WTC11 (cell line): ENCODE measurements around the gene POU2F1. TPM values are rescaled to one million over a fixed set of nuclear protein-coding genes. Genes with fewer than 3 reads are reported as not detected.

Experiments used
- ATAC-seq: fragments of 200-7000 bp; cut with Tn5 transposase; 2 replicates; pipeline ENCODE4 v1.10.0; 2021; ENCODE audit warnings: mild to moderate bottlenecking, moderate library complexity
- CTCF ChIA-PET: fragments of 300-600 bp; sonication (Branson Sonifier 250); formaldehyde crosslinking; loops from one replicate; lab custom pipeline; 2021; ENCODE audit warnings: antibody characterized with exemption; lab: Charles Lee
- POLR2A ChIA-PET: fragments of 350-600 bp; sonication (Branson Sonifier 250); formaldehyde crosslinking; loops from one replicate; lab custom pipeline; 2021; ENCODE audit warnings: antibody characterized with exemption; lab: Charles Lee
- DNase-seq: peaks from one replicate; pipeline ENCODE4 v3.0.0; 2021; ENCODE audit warnings: low spot score
- H3K27ac Mint-ChIP-seq: 2 replicates; pipeline ENCODE4 v1.8.0; 2021; ENCODE audit warnings: mixed read lengths
- H3K27me3 Mint-ChIP-seq: 2 replicates; pipeline ENCODE4 v1.8.0; 2021; ENCODE audit warnings: low read depth, mild to moderate bottlenecking, moderate library complexity, mixed read lengths
- H3K36me3 Mint-ChIP-seq: 2 replicates; pipeline ENCODE4 v1.8.0; 2021; ENCODE audit warnings: mixed read lengths
- H3K4me1 Mint-ChIP-seq: 2 replicates; pipeline ENCODE4 v1.8.0; 2022; ENCODE audit warnings: mixed read lengths
- H3K4me3 Mint-ChIP-seq: 2 replicates; pipeline ENCODE4 v1.8.0; 2021; ENCODE audit warnings: mild to moderate bottlenecking, moderate library complexity, mixed read lengths
- H3K9me3 Mint-ChIP-seq: 2 replicates; pipeline ENCODE4 v1.8.0; 2021; ENCODE audit warnings: mixed read lengths
- AFF4 ChIP-seq: sonication (generic); formaldehyde crosslinking; IDR thresholded peaks from 2 replicates; pipeline ENCODE4 v1.8.1; 2023; ENCODE audit warnings: mild to moderate bottlenecking, missing genetic modification reagents, borderline replicate concordance
- AR ChIP-seq: fragments of 250-450 bp; sonication (Bioruptor Pico); IDR thresholded peaks from 2 replicates; pipeline ENCODE4 v1.9.0; 2021; ENCODE audit warnings: mild to moderate bottlenecking
- ARID4B ChIP-seq: sonication (generic); formaldehyde crosslinking; IDR thresholded peaks from 2 replicates; pipeline ENCODE4 v1.8.0; 2023; ENCODE audit warnings: missing genetic modification reagents, mild to moderate bottlenecking, borderline replicate concordance
- ATF3 ChIP-seq: sonication (generic); formaldehyde crosslinking; conservative IDR thresholded peaks from 2 replicates; pipeline ENCODE4 v1.8.1; 2022; ENCODE audit warnings: mild to moderate bottlenecking, missing genetic modification reagents
- ATF6 ChIP-seq: sonication (generic); formaldehyde crosslinking; IDR thresholded peaks from 2 replicates; pipeline ENCODE4 v1.8.1; 2023; ENCODE audit warnings: mild to moderate bottlenecking, missing genetic modification reagents
- HMGA2 ChIP-seq: fragments of 250-450 bp; sonication (Bioruptor Pico); IDR thresholded peaks from 2 replicates; pipeline ENCODE4 v1.4.0; 2021; ENCODE audit warnings: mild to moderate bottlenecking, moderate library complexity
- JAZF1 ChIP-seq: fragments of 250-450 bp; sonication (Bioruptor Pico); IDR thresholded peaks from 2 replicates; pipeline ENCODE4 v1.9.0; 2021; ENCODE audit warnings: moderate library complexity, mild to moderate bottlenecking, inconsistent platforms
- MYBL2 ChIP-seq: sonication (generic); formaldehyde crosslinking; IDR thresholded peaks from 2 replicates; pipeline ENCODE4 v1.8.1; 2023; ENCODE audit warnings: mild to moderate bottlenecking, moderate library complexity, missing genetic modification reagents
- SP1 ChIP-seq: sonication (generic); formaldehyde crosslinking; conservative IDR thresholded peaks from 2 replicates; pipeline ENCODE4 v1.8.1; 2022; ENCODE audit warnings: missing genetic modification reagents
- ZBTB43 ChIP-seq: sonication (generic); formaldehyde crosslinking; IDR thresholded peaks from 2 replicates; pipeline ENCODE4 v1.8.1; 2023; ENCODE audit warnings: mild to moderate bottlenecking, missing genetic modification reagents
- ZNF219 ChIP-seq: sonication (generic); formaldehyde crosslinking; IDR thresholded peaks from 2 replicates; pipeline ENCODE4 v1.8.0; 2023; ENCODE audit warnings: missing genetic modification reagents, mild to moderate bottlenecking, borderline replicate concordance
- ZNF512 ChIP-seq: sonication (generic); formaldehyde crosslinking; IDR thresholded peaks from 2 replicates; pipeline ENCODE4 v1.8.1; 2022; ENCODE audit warnings: missing genetic modification reagents, borderline replicate concordance
- total RNA-seq: library from RNA; stranded (reverse); gene quantifications from 3 replicates; pipeline ENCODE4 v1.2.3, GENCODE V29; 2021

Gene POU2F1
- total RNA-seq, 1 experiment from 2014 or later, result 51.3 TPM

GRCh38 chr1:167476061-167476460, 255.4 kb downstream of the POU2F1 start:
- peaks cover 12% of the 10 kb centered on the region for H3K4me1 Mint-ChIP-seq
- H3K36me3 Mint-ChIP-seq, result peaks cover 4% of the 10 kb centered on the region; the same call in 1 of the 2 replicates
- no peak overlapping the region for H3K27ac Mint-ChIP-seq
- TF ChIP-seq AFF4 (CRISPR knock-in tag), result no peak
- no peak for TF ChIP-seq ARID4B (CRISPR knock-in tag)
- no peak for TF ChIP-seq AR (CRISPR knock-in tag)
- no peak for TF ChIP-seq MYBL2 (CRISPR knock-in tag)
- TF ChIP-seq ZNF512 (CRISPR knock-in tag), result no peak
- TF ChIP-seq ATF6, result no peak
- TF ChIP-seq ZBTB43, result no peak
- no peak for TF ChIP-seq ATF3
- TF ChIP-seq SP1, result no peak
- TF ChIP-seq JAZF1 (CRISPR knock-in tag), result no peak
- TF ChIP-seq ZNF219 (CRISPR knock-in tag), result no peak
- TF ChIP-seq HMGA2 (CRISPR knock-in tag), result no peak
- H3K27me3 Mint-ChIP-seq, result no peaks in the 10 kb centered on the region; the same call in 1 of the 2 replicates
- CTCF ChIA-PET, result no interaction called here
- peaks cover 6% of the 10 kb centered on the region for H3K9me3 Mint-ChIP-seq
- ATAC-seq (no peak), DNase-seq (no peak)
- no peak overlapping the region for H3K4me3 Mint-ChIP-seq
- POLR2A ChIA-PET, result no interaction called here

Other genes starting within 250 kb of the POU2F1 start
- gene ILDR2, start 245.3 kb upstream of the POU2F1 start, total RNA-seq, result 0.89 to 1.8 TPM (median 1.6 TPM) in 3 replicates
- 0.25 to 0.26 TPM in 2 of 3 replicates, not detected in the other for gene MAEL, start 231.6 kb upstream of the POU2F1 start, total RNA-seq
- gene GPA33, start 130.5 kb upstream of the POU2F1 start, total RNA-seq, result 0.25 to 0.63 TPM (median 0.27 TPM) in 3 replicates
- gene STYXL2, start 126.8 kb upstream of the POU2F1 start, total RNA-seq, result 0.14 to 0.59 TPM (median 0.57 TPM) in 3 replicates